RWPE1 (cell line): ENCODE measurements around the gene CHST11.

ENCODE experiments used
- CTCF ChIA-PET: fragments of 350-600 bp; sonication (Branson Sonifier 250); formaldehyde crosslinking; extraction: SDS; loops from one replicate; lab custom pipeline; 2021; lab: Yijun Ruan, JAX
- POLR2A ChIA-PET: fragments of 400-600 bp; formaldehyde crosslinking; extraction: SDS; loops from one replicate; lab custom pipeline; 2020; ENCODE audit warnings: antibody characterized with exemption; ENCODE audit not compliant: low non-redundant PET; lab: Yijun Ruan, JAX
- DNase-seq: peaks from one replicate; pipeline ENCODE4 v3.0.0; 2012; ENCODE audit warnings: low spot score
- H3K27ac ChIP-seq: fragments of 450-650 bp; 2 replicates; pipeline ENCODE4 v1.5.1; 2017
- TF ChIP-seq, protein P1 (sequence below): fragments of 450-650 bp; conservative IDR thresholded peaks from 2 replicates; pipeline ENCODE4 v1.5.1; 2017; ENCODE audit warnings: low read depth, mild to moderate bottlenecking

Gene CHST11

DNA sequence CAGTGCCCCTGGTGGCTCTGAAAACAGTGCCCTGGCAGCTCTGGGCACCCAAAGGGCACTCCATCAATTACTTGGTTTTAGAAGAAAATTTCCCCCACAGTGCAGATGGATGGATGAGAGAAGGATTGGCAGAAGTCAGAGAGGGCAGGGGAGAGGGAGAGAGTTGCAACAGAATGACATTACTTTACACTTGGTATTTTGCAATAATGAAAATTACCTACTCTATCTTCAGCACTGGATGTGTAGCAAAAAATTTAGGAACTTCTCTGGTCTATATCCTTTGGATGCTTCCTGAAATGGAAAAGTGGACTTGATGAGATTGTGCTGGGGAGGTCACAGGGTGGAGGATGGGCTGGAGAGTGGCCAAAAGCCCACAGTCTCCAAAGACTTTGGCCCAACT, 193.2 kb downstream of the CHST11 start:
- TF ChIP-seq, protein P1, sequence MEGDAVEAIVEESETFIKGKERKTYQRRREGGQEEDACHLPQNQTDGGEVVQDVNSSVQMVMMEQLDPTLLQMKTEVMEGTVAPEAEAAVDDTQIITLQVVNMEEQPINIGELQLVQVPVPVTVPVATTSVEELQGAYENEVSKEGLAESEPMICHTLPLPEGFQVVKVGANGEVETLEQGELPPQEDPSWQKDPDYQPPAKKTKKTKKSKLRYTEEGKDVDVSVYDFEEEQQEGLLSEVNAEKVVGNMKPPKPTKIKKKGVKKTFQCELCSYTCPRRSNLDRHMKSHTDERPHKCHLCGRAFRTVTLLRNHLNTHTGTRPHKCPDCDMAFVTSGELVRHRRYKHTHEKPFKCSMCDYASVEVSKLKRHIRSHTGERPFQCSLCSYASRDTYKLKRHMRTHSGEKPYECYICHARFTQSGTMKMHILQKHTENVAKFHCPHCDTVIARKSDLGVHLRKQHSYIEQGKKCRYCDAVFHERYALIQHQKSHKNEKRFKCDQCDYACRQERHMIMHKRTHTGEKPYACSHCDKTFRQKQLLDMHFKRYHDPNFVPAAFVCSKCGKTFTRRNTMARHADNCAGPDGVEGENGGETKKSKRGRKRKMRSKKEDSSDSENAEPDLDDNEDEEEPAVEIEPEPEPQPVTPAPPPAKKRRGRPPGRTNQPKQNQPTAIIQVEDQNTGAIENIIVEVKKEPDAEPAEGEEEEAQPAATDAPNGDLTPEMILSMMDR, result no peak
- ChIA-PET POLR2A (no interaction called here), CTCF (no interaction called here)
- H3K27ac ChIP-seq, result no peak overlapping the region
- DNase-seq, result no peak

DNA sequence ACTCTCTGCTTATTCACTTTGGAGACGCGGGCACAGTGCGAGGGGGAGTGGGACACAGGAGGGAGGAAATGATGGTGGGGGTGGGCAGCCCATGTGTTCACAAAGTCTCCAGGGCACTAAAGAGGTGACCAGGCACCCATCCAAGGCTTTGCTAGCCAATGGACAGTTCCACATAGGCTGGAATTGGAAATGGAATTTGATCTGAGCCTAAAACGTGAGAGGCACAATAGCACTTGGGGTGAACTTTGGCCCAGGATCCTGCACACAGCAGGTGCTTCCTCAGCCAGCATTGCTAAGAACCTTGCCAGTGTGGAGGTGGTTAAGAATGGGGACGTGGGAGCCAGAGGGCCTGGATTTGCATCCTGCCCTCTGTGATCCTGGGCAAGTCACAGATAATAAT, 193.8 kb downstream of the CHST11 start:
- no peak for DNase-seq
- ChIA-PET CTCF (no interaction called here), POLR2A (no interaction called here)
- TF ChIP-seq, protein P1, result no peak
- H3K27ac ChIP-seq, result no peak overlapping the region

DNA sequence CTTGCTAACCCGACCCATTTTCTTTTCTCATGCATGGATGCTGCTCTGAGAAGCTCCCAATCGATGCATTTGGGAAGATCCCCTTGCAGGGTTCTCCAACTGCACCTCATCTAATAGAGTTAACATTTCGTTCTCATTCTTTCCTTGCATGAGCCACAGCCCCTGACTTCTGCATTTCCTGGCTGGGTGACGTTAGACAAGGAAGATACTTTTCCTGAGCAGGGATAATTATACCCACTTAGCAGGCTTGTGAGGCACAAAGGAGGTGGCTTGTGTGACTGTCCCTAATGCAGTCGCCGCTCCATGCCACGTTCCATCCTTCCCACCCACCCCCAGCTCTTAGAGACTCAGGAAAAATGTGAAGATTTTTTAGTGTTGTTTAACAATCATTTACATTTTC, 195.1 kb downstream of the CHST11 start:
- TF ChIP-seq, protein P1, result no peak
- H3K27ac ChIP-seq, result no peak overlapping the region
- ChIA-PET POLR2A (no interaction called here), CTCF (interaction anchor here (0.6 kb wide), 1 partner anchor 335 kb away, joined by 3 read pairs; no protein-coding TSS in a partner anchor)
- DNase-seq, result no peak

DNA sequence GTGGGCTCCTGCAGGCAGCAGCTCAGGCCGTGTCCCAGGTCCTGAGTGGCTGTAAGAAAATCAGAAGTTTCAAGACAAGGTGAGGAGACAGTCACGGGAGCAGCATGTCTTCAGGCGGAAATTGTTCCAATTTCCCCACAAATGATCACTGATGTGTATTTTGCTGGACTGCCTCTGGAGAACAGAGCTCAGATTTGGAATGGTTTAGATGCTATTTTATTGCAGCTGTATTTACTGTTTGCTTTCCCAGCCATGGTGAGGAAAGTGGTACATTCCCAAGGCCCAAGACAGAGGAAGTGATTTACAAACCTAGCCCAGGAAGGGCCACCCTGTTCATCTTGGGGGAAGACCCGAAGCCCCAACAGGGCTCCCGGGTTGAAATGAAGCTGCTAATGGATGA, 195.6 kb downstream of the CHST11 start:
- H3K27ac ChIP-seq, result no peak overlapping the region
- CTCF ChIA-PET, result interaction anchor here (0.5 to 0.6 kb wide), 2 partner anchors 335 to 584 kb away, joined by 3 read pairs; no protein-coding TSS in a partner anchor
- TF ChIP-seq, protein P1, result no peak
- no peak for DNase-seq
- POLR2A ChIA-PET, result no interaction called here

DNA sequence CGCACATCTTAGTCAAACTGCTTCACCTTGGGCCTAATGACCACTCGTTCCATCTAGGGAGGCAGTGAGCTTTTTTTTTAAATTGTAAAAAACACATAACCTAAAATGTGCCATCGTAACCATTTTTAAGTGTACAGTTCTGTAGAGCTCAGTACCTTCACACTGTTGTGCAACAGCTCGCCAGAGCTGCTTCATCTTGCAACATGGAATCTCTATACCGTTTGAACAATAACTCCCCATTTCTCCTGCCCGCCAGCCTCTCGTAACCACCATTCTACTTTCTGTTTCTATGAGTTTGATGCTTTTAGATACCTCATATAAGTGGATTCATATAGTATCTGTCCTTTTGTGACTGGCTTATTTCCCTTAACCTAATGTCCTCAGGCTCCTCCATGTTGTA, 196.2 kb downstream of the CHST11 start:
- POLR2A ChIA-PET, result no interaction called here
- no peak overlapping the region for H3K27ac ChIP-seq
- no peak for DNase-seq
- TF ChIP-seq, protein P1, result no peak
- CTCF ChIA-PET, result interaction anchor here (0.5 to 0.6 kb wide), 2 partner anchors 158 to 585 kb away, joined by 3 read pairs; no protein-coding TSS in a partner anchor

DNA sequence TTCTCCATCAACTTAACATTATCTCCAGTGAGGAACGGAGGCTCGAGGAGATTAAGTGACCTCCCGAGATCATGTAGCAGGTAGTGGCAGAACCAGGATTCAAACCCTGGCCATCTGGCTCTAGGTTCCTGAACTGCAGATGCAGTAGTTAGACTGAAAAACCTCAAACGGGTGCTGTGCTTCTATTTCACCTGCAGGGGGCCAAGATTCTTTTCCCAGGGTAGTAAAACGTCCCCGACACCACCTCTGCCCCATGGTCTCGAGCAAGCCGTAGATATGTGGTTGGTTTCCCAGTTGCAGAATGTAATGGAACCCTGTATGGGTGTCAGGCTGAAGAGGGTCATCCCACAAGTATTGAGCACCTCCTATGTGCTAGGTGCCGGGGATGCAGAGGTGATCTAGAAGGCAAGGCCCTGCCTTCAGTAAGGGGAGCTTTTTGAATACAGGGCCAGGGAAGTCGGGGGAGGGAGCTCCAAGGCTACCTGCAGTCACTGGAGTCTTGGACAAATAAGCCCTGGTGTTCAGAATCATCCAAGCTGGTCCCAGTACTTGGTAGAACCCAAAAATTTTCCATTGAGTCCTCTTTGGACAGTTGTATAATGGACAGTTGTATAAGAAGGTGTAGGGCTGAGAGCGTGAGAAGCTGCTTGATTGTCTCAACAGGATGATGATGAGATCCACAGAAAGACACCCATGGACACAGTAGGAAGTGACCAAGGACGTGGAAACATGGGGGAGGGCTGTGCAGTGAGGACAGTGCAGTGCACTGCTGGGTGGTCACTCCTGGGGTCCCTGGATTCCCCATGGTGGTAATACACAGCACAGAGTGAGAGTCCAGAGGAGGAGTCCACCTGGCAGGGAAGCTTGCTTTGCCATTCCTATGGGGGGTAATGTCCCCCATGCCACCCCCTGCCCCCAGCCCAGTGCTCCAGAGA, 197.2 kb downstream of the CHST11 start:
- no peak for DNase-seq
- ChIA-PET CTCF (interaction anchor here (0.9 kb wide), 1 partner anchor 16 kb away, joined by 3 read pairs; no protein-coding TSS in a partner anchor), POLR2A (no interaction called here)
- no peak overlapping the region for H3K27ac ChIP-seq
- TF ChIP-seq, protein P1, result no peak
